HG03432 (cell line): ENCODE measurements around the gene ZNF491.
A peak's percentile ranks its signal among the peaks of the same experiment; 100 is the strongest.
"Not testable (repeated sequence)": the region's sequence is repeated elsewhere in the genome, so short reads cannot be mapped to it uniquely, and the experiment has no call there.

Source experiments
- ATAC-seq: cut with Tn5 transposase; IDR thresholded peaks from one replicate; pipeline ENCODE4 v1.9.1; 2021; ENCODE audit warnings: mild to moderate bottlenecking, moderate library complexity; ENCODE audit not compliant: unreplicated experiment

ZNF491 gene

GRCh38 chr19:11798391-11799330, at the start of gene ZNF491:
ZNF491 (plus strand) TSS chr19:11798523; CDS start chr19:11805954, 7,431 bp downstream.
- peak; percentile 90 for ATAC-seq

- no peak for ATAC-seq
Measured at GRCh38 chr19:11749751-11750150, 48.6 kb upstream of the ZNF491 start.

- ATAC-seq: no peak
Measured at GRCh38 chr19:11752244-11752736, 46.0 kb upstream of the ZNF491 start.

- ATAC-seq: no peak
Measured at GRCh38 chr19:11754663-11755062, 43.7 kb upstream of the ZNF491 start.

GRCh38 chr19:11756965-11757364, 41.4 kb upstream of the ZNF491 start:
- ATAC-seq: no peak

- no peak for ATAC-seq
Measured at GRCh38 chr19:11759805-11760204, 38.5 kb upstream of the ZNF491 start.

- no peak for ATAC-seq
Measured at GRCh38 chr19:11763117-11763516, 35.2 kb upstream of the ZNF491 start.

GRCh38 chr19:11763611-11764010, 34.7 kb upstream of the ZNF491 start:
- no peak for ATAC-seq

GRCh38 chr19:11766597-11767591, 31.4 kb upstream of the ZNF491 start, which contains the start of gene ZNF441:
ZNF441 (plus strand) TSS chr19:11767000; CDS start chr19:11767194, 194 bp downstream.
- peak; percentile 91 for ATAC-seq

GRCh38 chr19:11767633-11768133, 30.6 kb upstream of the ZNF491 start:
- ATAC-seq: peak; percentile 30

- no peak for ATAC-seq
Measured at GRCh38 chr19:11769995-11770394, 28.3 kb upstream of the ZNF491 start.

GRCh38 chr19:11771520-11771919, 26.8 kb upstream of the ZNF491 start:
- ATAC-seq: not testable (repeated sequence)

GRCh38 chr19:11776669-11777068, 21.7 kb upstream of the ZNF491 start:
- not testable (repeated sequence) for ATAC-seq

- no peak for ATAC-seq
Measured at GRCh38 chr19:11780431-11781020, 17.8 kb upstream of the ZNF491 start.

GRCh38 chr19:11781295-11782057, 16.8 kb upstream of the ZNF491 start:
- no peak for ATAC-seq

- no peak for ATAC-seq
Measured at GRCh38 chr19:11783767-11784166, 14.6 kb upstream of the ZNF491 start.

- ATAC-seq: no peak
Measured at GRCh38 chr19:11784356-11784755, 14.0 kb upstream of the ZNF491 start.

GRCh38 chr19:11787536-11787935, 10.8 kb upstream of the ZNF491 start:
- no peak for ATAC-seq

- ATAC-seq: no peak
Measured at GRCh38 chr19:11792942-11793341, 5.4 kb upstream of the ZNF491 start.

GRCh38 chr19:11797491-11797890, 832 bp upstream of the ZNF491 start:
- peak; percentile 56 for ATAC-seq
